PC-9 (cell line): ENCODE data around the gene TCL1B.

Source experiments
- EZH2 ChIP-seq: fragments of 200-600 bp; sonication (generic); IDR thresholded peaks from 2 replicates; pipeline ENCODE4 v1.8.0; 2017; ENCODE audit warnings: antibody characterized with exemption, low read depth
- TF ChIP-seq, protein P1 (sequence below): fragments of 200-600 bp; sonication (generic); conservative IDR thresholded peaks from 2 replicates; pipeline ENCODE4 v1.6.1; 2017; ENCODE audit warnings: mixed run types, antibody characterized with exemption, mild to moderate bottlenecking, moderate library complexity

DNA sequence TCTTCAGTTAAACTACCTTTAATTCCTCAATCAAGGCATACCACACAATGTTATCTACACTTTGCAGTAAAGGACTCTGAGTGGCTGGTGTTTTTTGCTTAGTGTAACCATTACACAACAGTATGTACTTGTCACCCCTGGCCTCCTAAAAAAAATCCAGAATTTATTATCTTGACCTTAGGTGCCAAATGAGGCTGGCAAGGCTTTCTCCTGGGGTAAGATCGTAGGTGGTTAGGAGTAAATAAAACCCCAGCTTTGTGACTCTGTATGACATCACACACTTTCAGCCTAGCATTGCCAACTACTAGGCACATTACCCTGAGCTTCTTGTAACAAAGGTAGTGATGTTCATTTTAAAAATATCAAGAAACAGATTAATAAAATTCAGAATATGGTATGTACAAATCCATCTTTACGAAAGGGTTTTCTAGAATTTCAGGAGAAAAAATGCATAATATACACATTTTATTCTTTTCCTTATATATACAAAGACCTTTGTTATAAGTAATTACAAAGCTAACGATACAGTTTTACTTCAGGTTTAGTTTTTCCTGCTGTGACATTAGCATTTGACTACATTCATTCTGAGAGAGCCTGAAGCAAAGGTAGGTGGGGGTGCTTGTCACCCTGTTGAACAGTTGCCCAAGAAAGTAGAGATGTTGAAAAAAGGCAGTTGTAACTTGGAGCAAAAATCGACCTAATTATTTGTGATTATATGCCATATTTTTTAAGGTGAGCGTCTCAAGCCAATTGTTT lies 14.2 kb downstream of the TCL1B start:
- TF ChIP-seq, protein P1, sequence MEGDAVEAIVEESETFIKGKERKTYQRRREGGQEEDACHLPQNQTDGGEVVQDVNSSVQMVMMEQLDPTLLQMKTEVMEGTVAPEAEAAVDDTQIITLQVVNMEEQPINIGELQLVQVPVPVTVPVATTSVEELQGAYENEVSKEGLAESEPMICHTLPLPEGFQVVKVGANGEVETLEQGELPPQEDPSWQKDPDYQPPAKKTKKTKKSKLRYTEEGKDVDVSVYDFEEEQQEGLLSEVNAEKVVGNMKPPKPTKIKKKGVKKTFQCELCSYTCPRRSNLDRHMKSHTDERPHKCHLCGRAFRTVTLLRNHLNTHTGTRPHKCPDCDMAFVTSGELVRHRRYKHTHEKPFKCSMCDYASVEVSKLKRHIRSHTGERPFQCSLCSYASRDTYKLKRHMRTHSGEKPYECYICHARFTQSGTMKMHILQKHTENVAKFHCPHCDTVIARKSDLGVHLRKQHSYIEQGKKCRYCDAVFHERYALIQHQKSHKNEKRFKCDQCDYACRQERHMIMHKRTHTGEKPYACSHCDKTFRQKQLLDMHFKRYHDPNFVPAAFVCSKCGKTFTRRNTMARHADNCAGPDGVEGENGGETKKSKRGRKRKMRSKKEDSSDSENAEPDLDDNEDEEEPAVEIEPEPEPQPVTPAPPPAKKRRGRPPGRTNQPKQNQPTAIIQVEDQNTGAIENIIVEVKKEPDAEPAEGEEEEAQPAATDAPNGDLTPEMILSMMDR, result no peak
- TF ChIP-seq EZH2, result no peak
